HG02642 (cell line): ENCODE data around the gene TOR1A.

Experiments
- ATAC-seq: cut with Tn5 transposase; IDR thresholded peaks from one replicate; pipeline ENCODE4 v1.9.1; 2021; ENCODE audit warnings: mild to moderate bottlenecking; ENCODE audit not compliant: unreplicated experiment, poor library complexity

Gene TOR1A

GRCh38 chr9:129762985-129763926, 60.7 kb downstream of the TOR1A start:
- no peak for ATAC-seq
